NOMO-1 treated with DMSO at 0.1 percent for 48 hours (cell line): ENCODE results near the gene PARP9.

Experiments used
- DNase-seq: peaks from one replicate; lab custom pipeline; 2025; ENCODE audit not compliant: unreplicated experiment; lab: John Stamatoyannopoulos, UW

PARP9 gene

GRCh38 chr3:122564155-122564912, at the start of gene PARP9, which contains the start of gene DTX3L:
Gene PARP9 (minus strand): TSS chr3:122564300. CDS start chr3:122559620, 4,680 bp downstream.
Gene DTX3L (plus strand): TSS chr3:122564338. CDS start chr3:122564427, 89 bp downstream.
- DNase-seq, result peak; percentile 83

- no peak for DNase-seq
These were observed 48.6 kb upstream of the PARP9 start for GRCh38 chr3:122612696-122613095.

- DNase-seq, result peak; percentile 71
These were observed 45.9 kb upstream of the PARP9 start for GRCh38 chr3:122609798-122610559.

- DNase-seq, result no peak
These were observed 44.8 kb upstream of the PARP9 start for GRCh38 chr3:122608916-122609315.

GRCh38 chr3:122606330-122606729, 42.2 kb upstream of the PARP9 start:
- DNase-seq, result no peak

GRCh38 chr3:122603056-122603455, 39.0 kb upstream of the PARP9 start:
- DNase-seq, result no peak

- DNase-seq, result peak; percentile 7
These were observed 38.1 kb upstream of the PARP9 start for GRCh38 chr3:122602011-122602710.

- DNase-seq, result no peak
These were observed 34.5 kb upstream of the PARP9 start for GRCh38 chr3:122598556-122598955.

GRCh38 chr3:122598151-122598550, 34.1 kb upstream of the PARP9 start:
- no peak for DNase-seq

- no peak for DNase-seq
These were observed 29.9 kb upstream of the PARP9 start for GRCh38 chr3:122594025-122594424.

- DNase-seq, result no peak
These were observed 26.5 kb upstream of the PARP9 start for GRCh38 chr3:122590610-122591009.

GRCh38 chr3:122589297-122589696, 25.2 kb upstream of the PARP9 start:
- peak; percentile 70 for DNase-seq

- no peak for DNase-seq
These were observed 23.5 kb upstream of the PARP9 start for GRCh38 chr3:122587572-122587971.

GRCh38 chr3:122586773-122587485, 22.8 kb upstream of the PARP9 start:
- no peak for DNase-seq

GRCh38 chr3:122586098-122586497, 22.0 kb upstream of the PARP9 start:
- DNase-seq, result no peak

- DNase-seq, result no peak
These were observed 18.3 kb upstream of the PARP9 start for GRCh38 chr3:122582390-122582789.

- no peak for DNase-seq
These were observed 17.5 kb upstream of the PARP9 start for GRCh38 chr3:122581622-122582021.

GRCh38 chr3:122580470-122580869, 16.4 kb upstream of the PARP9 start:
- no peak for DNase-seq

GRCh38 chr3:122578069-122578740, 14.1 kb upstream of the PARP9 start:
- DNase-seq, result peak; percentile 12

GRCh38 chr3:122577409-122578031, 13.4 kb upstream of the PARP9 start, which contains the start of gene PARP15:
Gene PARP15 (plus strand): TSS chr3:122577650. CDS start chr3:122577668, 18 bp downstream.
- DNase-seq, result no peak
